WTC11 (cell line): ENCODE data around the gene C1orf35. TPM values are rescaled to one million over a fixed set of nuclear protein-coding genes. Genes with fewer than 3 reads are reported as not detected.

Experiments used
- ATAC-seq: fragments of 200-7000 bp; cut with Tn5 transposase; 2 replicates; pipeline ENCODE4 v1.10.0; 2021; ENCODE audit warnings: mild to moderate bottlenecking, moderate library complexity
- CTCF ChIA-PET: fragments of 300-600 bp; sonication (Branson Sonifier 250); formaldehyde crosslinking; loops from one replicate; lab custom pipeline; 2021; ENCODE audit warnings: antibody characterized with exemption; lab: Charles Lee
- POLR2A ChIA-PET: fragments of 350-600 bp; sonication (Branson Sonifier 250); formaldehyde crosslinking; loops from one replicate; lab custom pipeline; 2021; ENCODE audit warnings: antibody characterized with exemption; lab: Charles Lee
- DNase-seq: peaks from one replicate; pipeline ENCODE4 v3.0.0; 2021; ENCODE audit warnings: low spot score
- H3K27ac Mint-ChIP-seq: 2 replicates; pipeline ENCODE4 v1.8.0; 2021; ENCODE audit warnings: mixed read lengths
- H3K27me3 Mint-ChIP-seq: 2 replicates; pipeline ENCODE4 v1.8.0; 2021; ENCODE audit warnings: low read depth, mild to moderate bottlenecking, moderate library complexity, mixed read lengths
- H3K36me3 Mint-ChIP-seq: 2 replicates; pipeline ENCODE4 v1.8.0; 2021; ENCODE audit warnings: mixed read lengths
- H3K4me1 Mint-ChIP-seq: 2 replicates; pipeline ENCODE4 v1.8.0; 2022; ENCODE audit warnings: mixed read lengths
- H3K4me3 Mint-ChIP-seq: 2 replicates; pipeline ENCODE4 v1.8.0; 2021; ENCODE audit warnings: mild to moderate bottlenecking, moderate library complexity, mixed read lengths
- H3K9me3 Mint-ChIP-seq: 2 replicates; pipeline ENCODE4 v1.8.0; 2021; ENCODE audit warnings: mixed read lengths
- ELF4 ChIP-seq: sonication (generic); formaldehyde crosslinking; IDR thresholded peaks from 2 replicates; pipeline ENCODE4 v1.8.1; 2022; ENCODE audit warnings: low read depth, mild to moderate bottlenecking, moderate library complexity, missing genetic modification reagents
- EMX1 ChIP-seq: fragments of 250-450 bp; sonication (Bioruptor Pico); IDR thresholded peaks from 2 replicates; pipeline ENCODE4 v1.8.0; 2021; ENCODE audit warnings: mild to moderate bottlenecking
- FOXK1 ChIP-seq: sonication (generic); formaldehyde crosslinking; IDR thresholded peaks from 2 replicates; pipeline ENCODE4 v1.8.0; 2022; ENCODE audit warnings: mild to moderate bottlenecking, moderate library complexity, missing genetic modification reagents
- FOXP1 ChIP-seq: sonication (generic); formaldehyde crosslinking; IDR thresholded peaks from 2 replicates; pipeline ENCODE4 v1.8.0; 2022; ENCODE audit warnings: missing genetic modification reagents, mild to moderate bottlenecking, moderate library complexity, borderline replicate concordance
- HMGA2 ChIP-seq: fragments of 250-450 bp; sonication (Bioruptor Pico); IDR thresholded peaks from 2 replicates; pipeline ENCODE4 v1.4.0; 2021; ENCODE audit warnings: mild to moderate bottlenecking, moderate library complexity
- MAX ChIP-seq: sonication (generic); formaldehyde crosslinking; IDR thresholded peaks from 2 replicates; pipeline ENCODE4 v1.8.0; 2022; ENCODE audit warnings: mild to moderate bottlenecking, missing genetic modification reagents
- MXD4 ChIP-seq: fragments of 250-450 bp; sonication (Bioruptor Pico); IDR thresholded peaks from 2 replicates; pipeline ENCODE4 v1.8.0; 2021; ENCODE audit warnings: mild to moderate bottlenecking, moderate library complexity, borderline replicate concordance
- NFE2L1 ChIP-seq: sonication (generic); formaldehyde crosslinking; IDR thresholded peaks from 2 replicates; pipeline ENCODE4 v1.8.1; 2023; ENCODE audit warnings: missing genetic modification reagents
- OVOL2 ChIP-seq: fragments of 250-450 bp; sonication (Bioruptor Pico); IDR thresholded peaks from 2 replicates; pipeline ENCODE4 v1.9.0; 2021; ENCODE audit warnings: mild to moderate bottlenecking, borderline replicate concordance
- PRDM15 ChIP-seq: sonication (generic); formaldehyde crosslinking; IDR thresholded peaks from 2 replicates; pipeline ENCODE4 v1.8.0; 2022; ENCODE audit warnings: missing genetic modification reagents
- ZNF263 ChIP-seq: sonication (generic); formaldehyde crosslinking; IDR thresholded peaks from 2 replicates; pipeline ENCODE4 v1.8.1; 2022; ENCODE audit warnings: low read depth, mild to moderate bottlenecking, moderate library complexity, missing genetic modification reagents
- ZNF423 ChIP-seq: fragments of 250-450 bp; sonication (Bioruptor Pico); IDR thresholded peaks from 2 replicates; pipeline ENCODE4 v2.1.2; 2022; ENCODE audit warnings: mild to moderate bottlenecking, moderate library complexity
- total RNA-seq: library from RNA; stranded (reverse); gene quantifications from 3 replicates; pipeline ENCODE4 v1.2.3, GENCODE V29; 2021
- TF ChIP-seq, protein P1 (sequence below): sonication (generic); formaldehyde crosslinking; conservative IDR thresholded peaks from 2 replicates; pipeline ENCODE4 v1.8.1; 2022; ENCODE audit warnings: mild to moderate bottlenecking, missing genetic modification reagents
- TF ChIP-seq, protein P2 (sequence below): sonication (generic); formaldehyde crosslinking; IDR thresholded peaks from 2 replicates; pipeline ENCODE4 v1.8.1; 2023; ENCODE audit warnings: mild to moderate bottlenecking, missing genetic modification reagents, moderate library complexity
- TF ChIP-seq, protein P3 (sequence below): sonication (generic); formaldehyde crosslinking; IDR thresholded peaks from 2 replicates; pipeline ENCODE4 v1.8.1; 2022; ENCODE audit warnings: mild to moderate bottlenecking, missing genetic modification reagents, moderate library complexity, borderline replicate concordance
- TF ChIP-seq, protein P4 (sequence below): sonication (generic); formaldehyde crosslinking; conservative IDR thresholded peaks from 2 replicates; pipeline ENCODE4 v1.8.1; 2023; ENCODE audit warnings: mild to moderate bottlenecking, low read depth, missing genetic modification reagents, moderate library complexity

The C1orf35 gene
- total RNA-seq, 1 experiment from 2014 or later = 33.8 TPM

- peaks cover 14% of the 10 kb centered on the region for H3K4me1 Mint-ChIP-seq
- no peak overlapping the region for H3K4me3 Mint-ChIP-seq
- TF ChIP-seq MAX (CRISPR knock-in tag) (no peak), PRDM15 (no peak), HMGA2 (no peak), ELF4 (CRISPR knock-in tag) (no peak), MXD4 (CRISPR knock-in tag) (no peak), ZNF263 (CRISPR knock-in tag) (no peak), ZNF423 (CRISPR knock-in tag) (no peak), FOXK1 (CRISPR knock-in tag) (no peak)
- TF ChIP-seq, protein P1, sequence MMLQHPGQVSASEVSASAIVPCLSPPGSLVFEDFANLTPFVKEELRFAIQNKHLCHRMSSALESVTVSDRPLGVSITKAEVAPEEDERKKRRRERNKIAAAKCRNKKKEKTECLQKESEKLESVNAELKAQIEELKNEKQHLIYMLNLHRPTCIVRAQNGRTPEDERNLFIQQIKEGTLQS (CRISPR knock-in tag) = no peak
- TF ChIP-seq, protein P2, sequence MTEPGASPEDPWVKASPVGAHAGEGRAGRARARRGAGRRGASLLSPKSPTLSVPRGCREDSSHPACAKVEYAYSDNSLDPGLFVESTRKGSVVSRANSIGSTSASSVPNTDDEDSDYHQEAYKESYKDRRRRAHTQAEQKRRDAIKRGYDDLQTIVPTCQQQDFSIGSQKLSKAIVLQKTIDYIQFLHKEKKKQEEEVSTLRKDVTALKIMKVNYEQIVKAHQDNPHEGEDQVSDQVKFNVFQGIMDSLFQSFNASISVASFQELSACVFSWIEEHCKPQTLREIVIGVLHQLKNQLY = no peak
- TF ChIP-seq, protein P3, sequence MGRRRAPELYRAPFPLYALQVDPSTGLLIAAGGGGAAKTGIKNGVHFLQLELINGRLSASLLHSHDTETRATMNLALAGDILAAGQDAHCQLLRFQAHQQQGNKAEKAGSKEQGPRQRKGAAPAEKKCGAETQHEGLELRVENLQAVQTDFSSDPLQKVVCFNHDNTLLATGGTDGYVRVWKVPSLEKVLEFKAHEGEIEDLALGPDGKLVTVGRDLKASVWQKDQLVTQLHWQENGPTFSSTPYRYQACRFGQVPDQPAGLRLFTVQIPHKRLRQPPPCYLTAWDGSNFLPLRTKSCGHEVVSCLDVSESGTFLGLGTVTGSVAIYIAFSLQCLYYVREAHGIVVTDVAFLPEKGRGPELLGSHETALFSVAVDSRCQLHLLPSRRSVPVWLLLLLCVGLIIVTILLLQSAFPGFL (CRISPR knock-in tag) = no peak
- peaks cover 69% of the 10 kb centered on the region for H3K27me3 Mint-ChIP-seq
- H3K9me3 Mint-ChIP-seq = no peaks in the 10 kb centered on the region
- ChIA-PET CTCF (interaction anchor here (1.5 to 4.7 kb wide), 2 partner anchors 74 to 79 kb away, joined by 4 to 38 read pairs; no protein-coding TSS in a partner anchor), POLR2A (no interaction called here)
- H3K27ac Mint-ChIP-seq = no peak overlapping the region
- 0 out of 2 replicates have a peak, but pooled peaks cover 7% of the 10 kb centered on the region for H3K36me3 Mint-ChIP-seq
- no peak for ATAC-seq
- DNase-seq = no peak
Measured at GRCh38 chr1:228079013-228079412, 24.1 kb downstream of the C1orf35 start.

DNA sequence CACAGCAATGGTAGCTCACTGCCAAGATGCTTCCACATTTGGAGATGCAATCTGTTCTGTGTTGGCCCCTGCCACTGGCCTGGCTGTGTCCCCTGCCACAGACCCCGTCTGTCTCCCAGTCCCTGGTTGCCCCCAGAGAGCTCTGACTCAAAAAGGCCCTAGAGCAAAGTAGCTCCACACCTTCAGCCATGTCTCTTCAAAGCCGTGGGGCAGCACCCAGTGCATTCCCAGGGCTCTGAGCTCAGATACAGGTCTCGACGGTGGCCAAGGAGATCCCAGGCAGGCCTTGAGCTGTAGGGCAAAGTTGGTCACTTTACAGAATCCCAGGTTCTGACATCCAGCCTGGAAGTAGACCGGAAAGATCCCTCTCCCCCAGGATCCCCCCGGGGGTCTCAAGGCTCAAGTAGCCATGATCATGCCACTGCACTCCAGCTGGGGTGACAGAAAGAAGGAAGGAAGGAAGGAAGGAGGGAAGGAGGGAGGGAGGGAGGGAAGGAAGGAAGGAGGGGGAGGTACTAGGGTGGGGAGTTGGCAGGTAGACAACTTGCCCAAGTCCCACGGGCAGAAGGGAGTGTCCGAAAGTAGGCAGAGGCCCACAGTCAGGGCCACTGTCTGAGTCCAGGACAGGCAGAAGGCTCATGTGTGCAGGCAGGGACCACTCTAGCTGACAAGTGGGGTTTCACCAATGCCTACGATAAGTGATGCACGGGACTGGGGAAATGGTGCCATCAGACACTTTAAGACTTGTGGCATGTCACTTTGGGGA lies 25.4 kb downstream of the C1orf35 start:
- TF ChIP-seq NFE2L1 (no peak), OVOL2 (CRISPR knock-in tag) (no peak)
- TF ChIP-seq, all 79 proteins: peak for 0
- no peak for DNase-seq
- Mint-ChIP-seq H3K9me3 (no peaks in the 10 kb centered on the region), H3K27me3 (peaks cover 82% of the 10 kb centered on the region), H3K36me3 (no peaks in the 10 kb centered on the region), H3K4me1 (peaks cover 12% of the 10 kb centered on the region), H3K27ac (no peak overlapping the region), H3K4me3 (no peak overlapping the region)
- ATAC-seq = no peak
- CTCF ChIA-PET = interaction anchor here (1.9 to 4.7 kb wide), 2 partner anchors 73 to 78 kb away, joined by 6 to 38 read pairs; no protein-coding TSS in a partner anchor
- POLR2A ChIA-PET = no interaction called here

DNA sequence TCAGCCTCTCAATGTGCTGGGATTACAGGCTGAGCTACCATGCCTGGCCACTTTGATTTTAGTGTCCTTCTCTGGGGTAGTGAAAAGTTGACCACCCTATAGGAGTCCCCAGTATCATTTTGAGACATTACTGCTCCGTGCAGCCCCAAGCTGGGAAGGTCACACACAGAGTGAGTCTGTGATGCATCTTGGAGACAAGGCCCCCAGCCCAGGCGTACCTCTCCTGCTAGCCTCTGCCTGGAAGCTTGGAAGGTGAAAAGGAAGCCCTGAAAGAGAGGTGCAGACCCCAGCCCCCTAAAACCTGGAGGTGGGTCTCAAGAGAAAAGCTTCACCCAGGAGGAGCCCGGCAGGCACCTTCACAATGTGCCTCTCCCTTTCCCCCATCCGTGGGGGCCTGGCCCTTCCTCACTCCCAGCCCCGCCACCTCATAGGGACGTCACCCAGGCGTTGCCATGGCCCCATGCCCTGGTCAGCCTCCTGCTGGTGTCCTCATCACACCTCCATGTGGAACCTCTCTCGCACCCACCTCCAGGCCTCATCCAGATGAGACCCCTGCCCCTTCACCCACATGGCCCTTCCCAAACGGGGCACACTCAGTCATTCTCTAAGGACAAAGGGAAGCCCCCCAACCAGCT lies 26.2 kb downstream of the C1orf35 start:
- peaks cover 12% of the 10 kb centered on the region for H3K4me1 Mint-ChIP-seq
- no peak overlapping the region for H3K27ac Mint-ChIP-seq
- CTCF ChIA-PET = interaction anchor here (0.9 to 4.7 kb wide), 4 partner anchors 17 to 77 kb away, joined by 3 to 38 read pairs (median 6); no protein-coding TSS in a partner anchor
- H3K9me3 Mint-ChIP-seq = no peaks in the 10 kb centered on the region
- ATAC-seq (no peak), DNase-seq (no peak)
- TF ChIP-seq, protein P4, sequence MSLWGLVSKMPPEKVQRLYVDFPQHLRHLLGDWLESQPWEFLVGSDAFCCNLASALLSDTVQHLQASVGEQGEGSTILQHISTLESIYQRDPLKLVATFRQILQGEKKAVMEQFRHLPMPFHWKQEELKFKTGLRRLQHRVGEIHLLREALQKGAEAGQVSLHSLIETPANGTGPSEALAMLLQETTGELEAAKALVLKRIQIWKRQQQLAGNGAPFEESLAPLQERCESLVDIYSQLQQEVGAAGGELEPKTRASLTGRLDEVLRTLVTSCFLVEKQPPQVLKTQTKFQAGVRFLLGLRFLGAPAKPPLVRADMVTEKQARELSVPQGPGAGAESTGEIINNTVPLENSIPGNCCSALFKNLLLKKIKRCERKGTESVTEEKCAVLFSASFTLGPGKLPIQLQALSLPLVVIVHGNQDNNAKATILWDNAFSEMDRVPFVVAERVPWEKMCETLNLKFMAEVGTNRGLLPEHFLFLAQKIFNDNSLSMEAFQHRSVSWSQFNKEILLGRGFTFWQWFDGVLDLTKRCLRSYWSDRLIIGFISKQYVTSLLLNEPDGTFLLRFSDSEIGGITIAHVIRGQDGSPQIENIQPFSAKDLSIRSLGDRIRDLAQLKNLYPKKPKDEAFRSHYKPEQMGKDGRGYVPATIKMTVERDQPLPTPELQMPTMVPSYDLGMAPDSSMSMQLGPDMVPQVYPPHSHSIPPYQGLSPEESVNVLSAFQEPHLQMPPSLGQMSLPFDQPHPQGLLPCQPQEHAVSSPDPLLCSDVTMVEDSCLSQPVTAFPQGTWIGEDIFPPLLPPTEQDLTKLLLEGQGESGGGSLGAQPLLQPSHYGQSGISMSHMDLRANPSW (CRISPR knock-in tag) = no peak
- no peak for TF ChIP-seq EMX1 (CRISPR knock-in tag)
- TF ChIP-seq FOXP1 = no peak
- TF ChIP-seq, all 79 proteins: peak for 0
- POLR2A ChIA-PET = no interaction called here
- H3K4me3 Mint-ChIP-seq = no peak overlapping the region
- H3K27me3 Mint-ChIP-seq = peaks cover 90% of the 10 kb centered on the region
- H3K36me3 Mint-ChIP-seq = no peaks in the 10 kb centered on the region
